Measurements from ENCODE around the gene RCOR1.

GRCh38 chr14:102565959-102566358 is 26.5 kb upstream of the RCOR1 start:
- no peak for TF ChIP-seq POLR2AphosphoS5 (IDR thresholded peaks at IDR 0.05)
- no peak for TF ChIP-seq POLR2A (IDR thresholded peaks at IDR 0.05)
- TF ChIP-seq CTCF (IDR thresholded peaks at IDR 0.05): no peak
- TF ChIP-seq EP300 (IDR thresholded peaks at IDR 0.05; ENCODE audit: low read depth): no peak

Data from transverse colon (tissue), 4 donors.